ENCODE measurements around the gene TRMT2A.

Gene TRMT2A

GRCh38 chr22:20133930-20134549, 17.0 kb upstream of the TRMT2A start:
- Mint-ChIP-seq H3K9me3 (no peaks in the 10 kb centered on the region), H3K27me3 (ENCODE audit: low read depth) (no peaks in the 10 kb centered on the region), H3K4me3 (peak overlapping the region; percentile 73 to 87 (median 80)), H3K4me1 (peaks cover 25% of the 10 kb centered on the region), H3K27ac (no peak overlapping the region), H3K36me3 (ENCODE audit: low read depth) (no peaks in the 10 kb centered on the region)
- TF ChIP-seq CTCF (IDR thresholded peaks at IDR 0.05; ENCODE audit: unreplicated experiment in 3 of 3), result no peak

- Mint-ChIP-seq H3K4me1 (peaks cover 17% of the 10 kb centered on the region), H3K4me3 (peak overlapping the region; percentile 78 to 88 (median 87)), H3K27ac (no peak overlapping the region), H3K36me3 (ENCODE audit: low read depth) (peaks cover 4% of the 10 kb centered on the region), H3K9me3 (no peaks in the 10 kb centered on the region), H3K27me3 (ENCODE audit: low read depth) (no peaks in the 10 kb centered on the region)
- no peak for TF ChIP-seq CTCF (IDR thresholded peaks at IDR 0.05; ENCODE audit: unreplicated experiment in 3 of 3)
Measured at GRCh38 chr22:20132686-20133246, 15.7 kb upstream of the TRMT2A start.

- H3K36me3 Mint-ChIP-seq (ENCODE audit: low read depth), result peaks cover 10% of the 10 kb centered on the region
- no peak overlapping the region for H3K27ac Mint-ChIP-seq
- TF ChIP-seq CTCF (IDR thresholded peaks at IDR 0.05; ENCODE audit: unreplicated experiment in 3 of 3), result no peak
- no peaks in the 10 kb centered on the region for H3K27me3 Mint-ChIP-seq (ENCODE audit: low read depth)
- peak overlapping the region; percentile 78 to 88 (median 87) for H3K4me3 Mint-ChIP-seq
- peaks cover 12% of the 10 kb centered on the region for H3K4me1 Mint-ChIP-seq
- no peaks in the 10 kb centered on the region for H3K9me3 Mint-ChIP-seq
Measured at GRCh38 chr22:20131859-20132685, 15.0 kb upstream of the TRMT2A start.

- peaks cover 10% of the 10 kb centered on the region for H3K36me3 Mint-ChIP-seq (ENCODE audit: low read depth)
- no peak within 1 kb of the TSS for H3K27ac Mint-ChIP-seq
- no peak for TF ChIP-seq CTCF (IDR thresholded peaks at IDR 0.05; ENCODE audit: unreplicated experiment in 3 of 3)
- peaks cover 12% of the 10 kb centered on the region for H3K4me1 Mint-ChIP-seq
- H3K4me3 Mint-ChIP-seq, result peak within 1 kb of the TSS; percentile 78 to 88 (median 87)
- no peaks in the 10 kb centered on the region for H3K27me3 Mint-ChIP-seq (ENCODE audit: low read depth)
- H3K9me3 Mint-ChIP-seq, result no peaks in the 10 kb centered on the region
Measured at GRCh38 chr22:20131597-20131858, 14.5 kb upstream of the TRMT2A start, which contains the start of gene ZDHHC8. ZDHHC8 (plus strand) TSS chr22:20131804; CDS start chr22:20131948, 144 bp downstream.

GRCh38 chr22:20130731-20131596, 13.9 kb upstream of the TRMT2A start:
- Mint-ChIP-seq H3K9me3 (no peaks in the 10 kb centered on the region), H3K27me3 (ENCODE audit: low read depth) (no peaks in the 10 kb centered on the region), H3K4me1 (peaks cover 7% of the 10 kb centered on the region), H3K4me3 (peak overlapping the region; percentile 72 to 82 (median 82)), H3K36me3 (ENCODE audit: low read depth) (peaks cover 14% of the 10 kb centered on the region), H3K27ac (no peak overlapping the region)
- TF ChIP-seq CTCF (IDR thresholded peaks at IDR 0.05; ENCODE audit: unreplicated experiment in 3 of 3), result no peak

Data from nephron (organoid).